GM12878 (cell line): Measurements from ENCODE around the gene SMIM21. TPM values are rescaled to one million over a fixed set of nuclear protein-coding genes. Genes with fewer than 3 reads are reported as not detected.

Experiments
- ATAC-seq: fragments of 200-7000 bp; cut with Tn5 transposase; 3 replicates; pipeline ENCODE4 v1.9.1; 2020; ENCODE audit warnings: mild to moderate bottlenecking, moderate library complexity
- BruUV-seq: library from RNA; stranded (reverse); fragments of 400-500 nt; replicated peaks from 2 replicates; lab custom pipeline; 2021; lab: Mats Ljungman, UMichigan
- CTCF ChIA-PET: fragments of 300-600 bp; sonication (Branson Sonifier 250); formaldehyde crosslinking; extraction: SDS; loops from one replicate; lab custom pipeline; 2021; ENCODE audit warnings: inconsistent platforms; lab: Yijun Ruan, JAX
- POLR2A ChIA-PET: fragments of 350-600 bp; formaldehyde crosslinking; extraction: SDS; loops from one replicate; lab custom pipeline; 2021; ENCODE audit warnings: inconsistent platforms; lab: Charles Lee
- RAD21 ChIA-PET: fragments of 300-600 bp; sonication (Branson Sonifier 250); formaldehyde crosslinking; loops from one replicate; lab custom pipeline; 2023; ENCODE audit warnings: antibody characterized with exemption; ENCODE audit not compliant: unreplicated experiment; lab: Charles Lee
- SMC1A ChIA-PET: fragments of 300-600 bp; sonication (Branson Sonifier 250); formaldehyde crosslinking; loops from one replicate; lab custom pipeline; 2023; ENCODE audit not compliant: unreplicated experiment, uncharacterized antibody; lab: Charles Lee
- DNase-seq: peaks from one replicate; pipeline ENCODE4 v3.0.0-alpha.2; 2011; ENCODE audit warnings: low read depth, low spot score
- FAIRE-seq: peaks from 3 replicates; lab custom pipeline; 2011; peaks lifted over from hg19 to GRCh38; lab: Jason Lieb, UNC
- H2AFZ ChIP-seq: 2 replicates; pipeline ENCODE4 v1.6.0; 2011; ENCODE audit warnings: low read depth, low read length, control low read depth; ENCODE audit not compliant: control insufficient read depth
- H3K27ac ChIP-seq: 2 replicates; pipeline ENCODE4 v1.5.1; 2011; ENCODE audit warnings: control low read depth; ENCODE audit not compliant: control insufficient read depth, insufficient read depth
- H3K27me3 ChIP-seq, 2 experiments: replicated peaks in 1 of 2; 2 replicates each; pipeline versions ENCODE4 v1.6.0 to v1.6.1; 2011; ENCODE audit warnings: low read length in 1 of 2; ENCODE audit not compliant: control insufficient read depth in 2 of 2, insufficient read depth in 2 of 2
- H3K36me3 ChIP-seq, 2 experiments: 2 replicates each; pipeline ENCODE4 v1.5.1; 2011; ENCODE audit warnings: low read length in 1 of 2; ENCODE audit not compliant: control insufficient read depth in 2 of 2, insufficient read depth in 2 of 2
- H3K4me1 ChIP-seq: 2 replicates; pipeline ENCODE4 v1.6.1; 2011; ENCODE audit warnings: mild to moderate bottlenecking, low read length, moderate library complexity, mixed read lengths; ENCODE audit not compliant: control insufficient read depth, insufficient read depth
- H3K4me2 ChIP-seq: 2 replicates; pipeline ENCODE4 v1.6.0; 2011; ENCODE audit warnings: control low read depth; ENCODE audit not compliant: control insufficient read depth, insufficient read depth
- H3K4me3 ChIP-seq: fragments of 200-600 bp; sonication (generic); 2 replicates; pipeline ENCODE4 v1.5.1; 2016
- H3K79me2 ChIP-seq: 2 replicates; pipeline ENCODE4 v1.6.0; 2011; ENCODE audit warnings: low read length; ENCODE audit not compliant: control insufficient read depth, insufficient read depth
- H3K9ac ChIP-seq: 2 replicates; pipeline ENCODE4 v1.8.0; 2011; ENCODE audit warnings: low read length, control low read depth, mixed read lengths; ENCODE audit not compliant: control insufficient read depth, insufficient read depth
- H3K9me3 ChIP-seq: replicated peaks from 3 replicates; pipeline ENCODE4 v1.5.1; 2011; ENCODE audit warnings: mild to moderate bottlenecking, low read length; ENCODE audit not compliant: control insufficient read depth, insufficient read depth
- H4K20me1 ChIP-seq: 2 replicates; pipeline ENCODE4 v1.6.0; 2011; ENCODE audit not compliant: control insufficient read depth, insufficient read depth
- IRF4 ChIP-seq: IDR thresholded peaks from 2 replicates; pipeline ENCODE4 v1.6.1; 2011; ENCODE audit warnings: low read depth, low read length
- MTA3 ChIP-seq: IDR thresholded peaks from 2 replicates; pipeline ENCODE4 v1.6.1; 2012; ENCODE audit warnings: low read length, inconsistent platforms, borderline replicate concordance
- NBN ChIP-seq: fragments of 450-650 bp; IDR thresholded peaks from 2 replicates; pipeline ENCODE4 v1.6.1; 2016
- SMAD1 ChIP-seq: fragments of 450-650 bp; IDR thresholded peaks from 2 replicates; pipeline ENCODE4 v1.6.1; 2018; ENCODE audit warnings: mild to moderate bottlenecking, low read depth; ENCODE audit not compliant: partially characterized antibody
- SPI1 ChIP-seq: IDR thresholded peaks from 2 replicates; pipeline ENCODE4 v1.6.1; 2011; ENCODE audit warnings: low read depth, mild to moderate bottlenecking, low read length, moderate library complexity, borderline replicate concordance; ENCODE audit not compliant: insufficient read depth
- SUPT20H ChIP-seq: IDR thresholded peaks from 2 replicates; pipeline ENCODE4 v1.6.1; 2011; ENCODE audit warnings: low read depth, mild to moderate bottlenecking, low read length, moderate library complexity, borderline replicate concordance; ENCODE audit not compliant: control insufficient read depth
- SUZ12 ChIP-seq: fragments of 200-600 bp; sonication (generic); IDR thresholded peaks from one replicate; pipeline ENCODE4 v1.6.1; 2018; ENCODE audit warnings: antibody characterized with exemption, mild to moderate bottlenecking; ENCODE audit not compliant: unreplicated experiment
- TCF7 ChIP-seq: IDR thresholded peaks from 2 replicates; pipeline ENCODE4 v1.6.1; 2014; ENCODE audit warnings: antibody characterized with exemption, borderline replicate concordance
- ZBTB4 ChIP-seq: fragments of 450-650 bp; formaldehyde crosslinking; IDR thresholded peaks from 2 replicates; pipeline ENCODE4 v1.4.0; 2022; ENCODE audit warnings: mild to moderate bottlenecking, moderate library complexity
- ZNF207 ChIP-seq: fragments of 450-650 bp; IDR thresholded peaks from 2 replicates; pipeline ENCODE4 v1.6.1; 2014; ENCODE audit warnings: antibody characterized with exemption, mild to moderate bottlenecking, borderline replicate concordance
- WGBS: methylation state at CpG from one replicate; pipeline ENCODE4 v1.1.6; 2016; ENCODE audit warnings: low lambda C conversion rate; ENCODE audit not compliant: insufficient replicate concordance, insufficient coverage; ENCODE audit errors: missing lambda C conversion rate; 5-methylcytosine and 5-hydroxymethylcytosine counted together
- in situ Hi-C: fragments of 300-500 bp; cut with MboI; formaldehyde crosslinking; loops from 9 replicates; pipeline ENCODE4 v1.14.3; 2018; ENCODE audit warnings: mixed read lengths
- intact Hi-C: fragments of 100-400 bp; cut with micrococcal nuclease; formaldehyde crosslinking; loops from one replicate; pipeline ENCODE4 v1.14.2; 2022; ENCODE audit not compliant: unreplicated experiment
- polyA plus RNA-seq, 11 experiments: library from polyadenylated mRNA; depleted of rRNA in 4 of 11; unstranded in 6 of 11; stranded (reverse) in 5 of 11; fragments of >200 nt; fragmentation: Nextera tagmentation in 4 of 11; fragmentation: Illumina TruSeq in 1 of 11; extraction: Ambion mirVana in 4 of 11; extraction: Trizol in 1 of 11; gene quantifications; 1 replicate in 1 of 11; 2 replicates in 10 of 11; pipeline versions ENCODE4 v1.2.1 to v1.2.3, GENCODE V29; 2011 to 2016; ENCODE audit warnings: inconsistent platforms in 2 of 11, missing spikeins in 2 of 11, low read depth in 1 of 11
- total RNA-seq, 4 experiments: library from RNA; depleted of rRNA in 3 of 4; stranded (reverse); fragments of >200 nt in 3 of 4; fragmentation: Illumina TruSeq in 1 of 4; extraction: Trizol in 1 of 4; gene quantifications; 2 replicates each; pipeline versions ENCODE4 v1.2.1 to v1.2.3, GENCODE V29; 2013 to 2021
- TF ChIP-seq, protein P1 (sequence below): fragments of 450-650 bp; IDR thresholded peaks from 2 replicates; pipeline ENCODE4 v1.6.1; 2017; ENCODE audit warnings: mild to moderate bottlenecking, moderate library complexity

SMIM21 gene
- total and polyA plus RNA-seq, 10 of the 15 experiments (the other 5 are each of a cell fraction or from before 2014, with no cell fraction given), result not detected

- Histone ChIP-seq H3K27ac (no peak overlapping the region), H3K4me1 (no peaks in the 10 kb centered on the region), H2AFZ (no peak overlapping the region), H3K9me3 (no peaks in the 10 kb centered on the region), H3K79me2 (no peaks in the 10 kb centered on the region), H3K4me3 (no peak overlapping the region), H3K4me2 (no peak overlapping the region), H3K9ac (no peak overlapping the region), H4K20me1 (no peaks in the 10 kb centered on the region)
- intact Hi-C loops, result no loop called here
- ChIA-PET SMC1A (interaction anchor here (1.0 kb wide), 1 partner anchor 13 kb away, joined by 3 read pairs; no protein-coding TSS in a partner anchor), CTCF (no interaction called here), RAD21 (no interaction called here), POLR2A (no interaction called here)
- DNase-seq (no peak), FAIRE-seq (no peak), ATAC-seq (no peak)
- no TSS peak for BruUV-seq
- WGBS, result 54% methylated on average over 9 of the region's 9 CpGs
- in situ Hi-C loops, result no loop called here
- no peak for TF ChIP-seq MTA3
- TF ChIP-seq, all 136 proteins: peak for 0
- no peaks in the 10 kb centered on the region for H3K36me3 ChIP-seq
- no peaks in the 10 kb centered on the region; a peak in 2 of 4 replicates for H3K27me3 ChIP-seq
Measured at GRCh38 chr18:75429975-75430374, 2.5 kb upstream of the SMIM21 start.

GRCh38 chr18:75428490-75428889 lies 987 bp upstream of the SMIM21 start:
- in situ Hi-C loops, result no loop called here
- Histone ChIP-seq H3K9me3 (no peaks in the 10 kb centered on the region), H3K27ac (no peak overlapping the region), H3K4me2 (no peak overlapping the region), H2AFZ (no peak overlapping the region), H3K36me3 (no peaks in the 10 kb centered on the region), H4K20me1 (no peaks in the 10 kb centered on the region), H3K4me3 (no peak overlapping the region), H3K4me1 (no peaks in the 10 kb centered on the region), H3K27me3 (no peaks in the 10 kb centered on the region; a peak in 2 of 4 replicates), H3K79me2 (no peaks in the 10 kb centered on the region), H3K9ac (no peak overlapping the region)
- ChIA-PET SMC1A (interaction anchor here (0.6 kb wide), 1 partner anchor 299 kb away, joined by 4 read pairs; no protein-coding TSS in a partner anchor), RAD21 (no interaction called here), POLR2A (no interaction called here), CTCF (no interaction called here)
- FAIRE-seq (no peak), DNase-seq (no peak), ATAC-seq (no peak)
- intact Hi-C loops, result no loop called here
- WGBS, result 43% methylated on average over 4 of the region's 4 CpGs
- BruUV-seq, result no TSS peak
- no peak for TF ChIP-seq SUZ12
- TF ChIP-seq NBN, result no peak
- no peak for TF ChIP-seq ZBTB4 (CRISPR knock-in tag)
- no peak for TF ChIP-seq TCF7
- TF ChIP-seq ZNF207, result no peak
- no peak for TF ChIP-seq IRF4
- no peak for TF ChIP-seq SMAD1
- no peak for TF ChIP-seq SUPT20H
- no peak for TF ChIP-seq SPI1
- TF ChIP-seq, protein P1, sequence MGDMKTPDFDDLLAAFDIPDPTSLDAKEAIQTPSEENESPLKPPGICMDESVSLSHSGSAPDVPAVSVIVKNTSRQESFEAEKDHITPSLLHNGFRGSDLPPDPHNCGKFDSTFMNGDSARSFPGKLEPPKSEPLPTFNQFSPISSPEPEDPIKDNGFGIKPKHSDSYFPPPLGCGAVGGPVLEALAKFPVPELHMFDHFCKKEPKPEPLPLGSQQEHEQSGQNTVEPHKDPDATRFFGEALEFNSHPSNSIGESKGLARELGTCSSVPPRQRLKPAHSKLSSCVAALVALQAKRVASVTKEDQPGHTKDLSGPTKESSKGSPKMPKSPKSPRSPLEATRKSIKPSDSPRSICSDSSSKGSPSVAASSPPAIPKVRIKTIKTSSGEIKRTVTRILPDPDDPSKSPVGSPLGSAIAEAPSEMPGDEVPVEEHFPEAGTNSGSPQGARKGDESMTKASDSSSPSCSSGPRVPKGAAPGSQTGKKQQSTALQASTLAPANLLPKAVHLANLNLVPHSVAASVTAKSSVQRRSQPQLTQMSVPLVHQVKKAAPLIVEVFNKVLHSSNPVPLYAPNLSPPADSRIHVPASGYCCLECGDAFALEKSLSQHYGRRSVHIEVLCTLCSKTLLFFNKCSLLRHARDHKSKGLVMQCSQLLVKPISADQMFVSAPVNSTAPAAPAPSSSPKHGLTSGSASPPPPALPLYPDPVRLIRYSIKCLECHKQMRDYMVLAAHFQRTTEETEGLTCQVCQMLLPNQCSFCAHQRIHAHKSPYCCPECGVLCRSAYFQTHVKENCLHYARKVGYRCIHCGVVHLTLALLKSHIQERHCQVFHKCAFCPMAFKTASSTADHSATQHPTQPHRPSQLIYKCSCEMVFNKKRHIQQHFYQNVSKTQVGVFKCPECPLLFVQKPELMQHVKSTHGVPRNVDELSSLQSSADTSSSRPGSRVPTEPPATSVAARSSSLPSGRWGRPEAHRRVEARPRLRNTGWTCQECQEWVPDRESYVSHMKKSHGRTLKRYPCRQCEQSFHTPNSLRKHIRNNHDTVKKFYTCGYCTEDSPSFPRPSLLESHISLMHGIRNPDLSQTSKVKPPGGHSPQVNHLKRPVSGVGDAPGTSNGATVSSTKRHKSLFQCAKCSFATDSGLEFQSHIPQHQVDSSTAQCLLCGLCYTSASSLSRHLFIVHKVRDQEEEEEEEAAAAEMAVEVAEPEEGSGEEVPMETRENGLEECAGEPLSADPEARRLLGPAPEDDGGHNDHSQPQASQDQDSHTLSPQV, result no peak
